Activated CD8-positive, alpha-beta T cell treated with anti-CD3 and anti-CD28 coated beads, Interleukin-2, amount 10 ng/mL, durations not matched to agents 7 days and 5 days (primary cell): ENCODE results near the gene FAR2. TPM values are rescaled to one million over a fixed set of nuclear protein-coding genes. Genes with fewer than 3 reads are reported as not detected.
"Not testable (repeated sequence)": the region's sequence is repeated elsewhere in the genome, so short reads cannot be mapped to it uniquely, and the experiment has no call there.

Experiments used
- ATAC-seq: fragments of 150-1000 bp; cut with Tn5 transposase; one replicate; pipeline ENCODE4 v1.10.0; 2021; ENCODE audit warnings: moderate library complexity
- CTCF ChIA-PET: fragments of 350-600 bp; sonication (Branson Sonifier 250); formaldehyde crosslinking; loops from one replicate; lab custom pipeline; 2021; ENCODE audit warnings: antibody characterized with exemption; lab: Charles Lee
- POLR2A ChIA-PET: fragments of 350-600 bp; sonication (Branson Sonifier 250); formaldehyde crosslinking; loops from one replicate; lab custom pipeline; 2021; ENCODE audit warnings: antibody characterized with exemption; lab: Charles Lee
- DNase-seq: peaks from one replicate; pipeline ENCODE4 v3.0.0-alpha.2; 2020
- H3K27ac Mint-ChIP-seq: one replicate; pipeline ENCODE4 v1.8.0; 2021; ENCODE audit warnings: mild to moderate bottlenecking, mixed read lengths
- H3K27me3 Mint-ChIP-seq: one replicate; pipeline ENCODE4 v1.8.0; 2021; ENCODE audit warnings: low read depth, mixed read lengths
- H3K36me3 Mint-ChIP-seq: one replicate; pipeline ENCODE4 v1.8.0; 2021; ENCODE audit warnings: low read depth, mixed read lengths
- H3K4me1 Mint-ChIP-seq: one replicate; pipeline ENCODE4 v1.8.0; 2021; ENCODE audit warnings: low read depth, mixed read lengths
- H3K4me3 Mint-ChIP-seq: one replicate; pipeline ENCODE4 v1.8.0; 2021; ENCODE audit warnings: mild to moderate bottlenecking, mixed read lengths
- H3K9me3 Mint-ChIP-seq: one replicate; pipeline ENCODE4 v1.8.0; 2022; ENCODE audit warnings: mixed read lengths; ENCODE audit not compliant: insufficient read depth
- total RNA-seq, 2 experiments: library from RNA; stranded (reverse); gene quantifications; one replicate each; pipeline ENCODE4 v1.2.3, GENCODE V29; 2021

The FAR2 gene
- total RNA-seq, 2 experiments from 2014 or later, result 16.7 to 20.8 TPM

GRCh38 chr12:29273178-29273843 is 124.2 kb downstream of the FAR2 start:
- DNase-seq (no peak), ATAC-seq (no peak)
- H3K36me3 Mint-ChIP-seq, result no peaks in the 10 kb centered on the region

DNA sequence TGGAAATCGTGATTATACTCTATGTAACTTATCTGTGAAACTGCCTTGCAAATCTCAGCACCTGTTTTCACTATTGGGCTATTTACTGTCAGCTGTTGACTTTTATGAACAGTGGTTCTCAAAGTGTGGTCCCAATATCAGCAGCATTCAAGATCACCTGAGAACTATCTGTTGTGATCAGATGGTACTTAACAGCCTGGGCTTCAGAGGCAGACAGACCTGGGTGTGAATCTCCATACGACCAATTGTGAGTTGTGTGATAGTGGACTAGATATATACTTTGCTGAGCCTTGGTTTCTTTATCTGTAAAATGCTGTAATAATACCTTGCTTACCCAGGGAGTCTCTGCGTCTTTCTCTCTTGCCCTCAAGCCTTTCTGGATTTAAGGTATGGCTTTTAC is 126.8 kb downstream of the FAR2 start:
- no peak overlapping the region for H3K27ac Mint-ChIP-seq
- no peak overlapping the region for H3K4me3 Mint-ChIP-seq
- ATAC-seq (no peak), DNase-seq (no peak)
- ChIA-PET POLR2A (no interaction called here), CTCF (no interaction called here)
- H3K4me1 Mint-ChIP-seq, result no peaks in the 10 kb centered on the region
- H3K36me3 Mint-ChIP-seq, result no peaks in the 10 kb centered on the region
- no peaks in the 10 kb centered on the region for H3K9me3 Mint-ChIP-seq
- no peaks in the 10 kb centered on the region for H3K27me3 Mint-ChIP-seq

More at GRCh38 chr12:29273178-29273843, 124.2 kb downstream of the FAR2 start:
- H3K9me3 Mint-ChIP-seq, result no peaks in the 10 kb centered on the region
- H3K4me3 Mint-ChIP-seq, result no peak overlapping the region
- H3K27ac Mint-ChIP-seq, result no peak overlapping the region
- CTCF ChIA-PET, result no interaction called here
- POLR2A ChIA-PET, result no interaction called here
- H3K27me3 Mint-ChIP-seq, result no peaks in the 10 kb centered on the region
- no peaks in the 10 kb centered on the region for H3K4me1 Mint-ChIP-seq

- DNase-seq (no peak), ATAC-seq (no peak)
- Mint-ChIP-seq H3K4me1 (no peaks in the 10 kb centered on the region), H3K9me3 (no peaks in the 10 kb centered on the region), H3K4me3 (no peak overlapping the region), H3K36me3 (peaks cover under 1% of the 10 kb centered on the region), H3K27ac (no peak overlapping the region), H3K27me3 (no peaks in the 10 kb centered on the region)
- ChIA-PET CTCF (no interaction called here), POLR2A (no interaction called here)
Observed at GRCh38 chr12:29277231-29277630, 128.2 kb downstream of the FAR2 start.

DNA sequence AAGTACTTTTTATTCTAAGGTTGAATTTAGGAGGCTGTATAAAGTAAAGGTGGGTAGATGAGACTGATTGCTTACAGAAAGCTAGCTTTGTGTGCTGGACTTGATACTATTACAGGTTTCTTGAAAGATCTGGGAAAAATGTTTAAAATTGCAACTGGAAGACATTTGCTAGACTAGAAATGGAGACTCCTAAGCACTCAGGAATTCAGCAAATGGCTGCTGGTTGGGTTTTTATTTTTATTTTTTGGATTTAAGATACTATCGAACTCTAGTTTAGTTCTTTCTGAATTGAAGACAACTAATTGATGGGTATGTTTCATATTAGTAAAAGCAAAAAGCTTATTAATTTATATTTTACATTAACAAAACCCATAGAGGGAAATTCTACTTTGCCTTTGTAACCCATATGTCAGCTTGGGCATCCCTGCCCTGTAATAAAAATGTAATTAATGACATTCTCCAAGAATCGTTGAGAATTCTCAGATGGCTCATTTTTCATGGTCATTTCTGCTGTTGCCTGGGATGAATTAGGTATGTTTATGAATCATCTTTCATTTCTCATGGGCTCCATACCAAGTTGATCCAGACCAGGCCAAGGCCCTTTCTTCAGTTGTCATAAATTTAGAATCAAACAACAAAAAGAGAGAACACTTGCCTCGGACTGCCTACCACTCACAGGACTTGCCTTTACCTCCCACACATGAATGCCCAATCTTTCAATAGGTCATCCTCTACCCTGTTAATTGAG is 129.8 kb downstream of the FAR2 start:
- no peak overlapping the region for H3K4me3 Mint-ChIP-seq
- H3K27me3 Mint-ChIP-seq, result no peaks in the 10 kb centered on the region
- no peak for ATAC-seq
- CTCF ChIA-PET, result no interaction called here
- no peaks in the 10 kb centered on the region for H3K9me3 Mint-ChIP-seq
- H3K36me3 Mint-ChIP-seq, result peaks cover 2% of the 10 kb centered on the region
- POLR2A ChIA-PET, result no interaction called here
- H3K4me1 Mint-ChIP-seq, result no peaks in the 10 kb centered on the region
- DNase-seq, result no peak
- no peak overlapping the region for H3K27ac Mint-ChIP-seq

GRCh38 chr12:29281371-29282005 is 132.4 kb downstream of the FAR2 start:
- Mint-ChIP-seq H3K4me3 (no peak overlapping the region), H3K36me3 (peaks cover 2% of the 10 kb centered on the region), H3K27me3 (no peaks in the 10 kb centered on the region), H3K9me3 (no peaks in the 10 kb centered on the region), H3K27ac (no peak overlapping the region), H3K4me1 (no peaks in the 10 kb centered on the region)
- ATAC-seq, result no peak
- CTCF ChIA-PET, result no interaction called here
- POLR2A ChIA-PET, result no interaction called here
- DNase-seq, result no peak

DNA sequence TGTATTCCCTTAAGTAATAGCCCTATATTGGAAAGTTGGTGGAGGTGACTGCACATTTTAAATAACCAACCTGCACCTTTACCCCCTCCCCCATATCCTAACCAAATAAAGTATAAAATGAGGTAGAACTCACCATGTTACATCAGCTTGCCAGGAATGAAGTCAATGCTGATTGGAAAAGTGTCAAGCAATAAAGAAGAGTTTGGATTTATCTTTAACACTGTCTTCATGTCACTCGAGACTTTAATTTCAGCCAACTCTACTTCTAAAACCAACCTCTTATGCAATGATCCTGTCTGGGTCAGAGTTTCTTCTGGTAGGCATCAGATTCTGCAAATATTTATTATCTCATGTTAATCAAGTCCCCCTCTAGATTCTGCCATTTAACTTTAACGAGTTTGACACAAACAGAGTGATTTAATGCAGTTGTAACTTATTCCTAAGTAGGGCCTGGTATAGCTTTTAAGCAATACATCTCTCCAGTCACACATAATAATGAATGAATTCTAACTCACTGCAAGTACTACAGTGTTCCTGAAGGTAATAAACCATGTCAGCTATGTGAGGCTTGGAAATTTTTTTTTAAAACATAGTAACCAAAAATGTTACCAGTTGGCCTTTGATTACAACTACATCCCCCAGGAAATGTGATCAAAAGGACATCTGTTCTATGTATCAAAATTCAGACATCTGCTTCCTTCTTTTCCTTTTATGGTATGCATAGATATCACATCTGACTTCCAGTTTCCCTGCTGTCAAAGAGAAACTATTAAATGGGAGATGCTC is 133.1 kb downstream of the FAR2 start:
- H3K27me3 Mint-ChIP-seq, result no peaks in the 10 kb centered on the region
- H3K9me3 Mint-ChIP-seq, result no peaks in the 10 kb centered on the region
- ChIA-PET POLR2A (no interaction called here), CTCF (no interaction called here)
- DNase-seq, result no peak
- no peak for ATAC-seq
- H3K36me3 Mint-ChIP-seq, result peaks cover 2% of the 10 kb centered on the region
- no peak overlapping the region for H3K27ac Mint-ChIP-seq
- H3K4me1 Mint-ChIP-seq, result no peaks in the 10 kb centered on the region
- H3K4me3 Mint-ChIP-seq, result no peak overlapping the region

DNA sequence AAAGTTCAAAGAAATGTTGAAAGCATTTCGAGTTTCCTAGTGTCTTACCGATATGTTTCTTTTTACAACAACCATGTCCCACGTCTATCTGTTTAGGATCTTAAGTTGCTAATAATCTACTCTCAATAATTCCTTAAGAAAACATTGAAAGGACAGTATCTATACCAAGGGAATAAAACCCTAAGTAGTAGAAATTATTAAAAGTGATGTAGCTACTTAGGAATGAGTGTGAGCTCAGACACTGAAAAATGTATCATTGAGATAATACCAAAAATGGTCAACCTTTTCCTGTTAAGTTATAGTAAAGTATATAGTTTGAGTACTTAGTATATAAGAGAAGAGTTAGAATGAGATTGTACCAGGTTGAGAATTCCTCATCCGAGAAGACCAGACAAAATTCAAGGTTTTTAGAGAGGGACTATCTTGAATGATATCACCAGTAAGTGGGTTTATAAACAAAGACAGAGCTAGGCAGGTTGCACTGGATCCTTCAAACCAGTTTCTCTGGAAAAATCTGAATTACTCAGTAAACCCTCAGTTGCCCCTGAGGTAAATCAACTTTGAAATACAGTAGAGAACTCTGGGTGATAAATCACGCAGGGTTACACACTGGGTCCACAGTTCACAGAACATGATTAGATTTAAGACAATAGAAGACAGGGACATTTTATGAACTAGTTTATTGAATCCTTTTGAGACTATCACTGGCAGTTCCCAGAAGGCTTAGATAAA is 135.1 kb downstream of the FAR2 start:
- Mint-ChIP-seq H3K27ac (no peak overlapping the region), H3K4me1 (no peaks in the 10 kb centered on the region), H3K27me3 (no peaks in the 10 kb centered on the region), H3K9me3 (no peaks in the 10 kb centered on the region), H3K36me3 (peaks cover 2% of the 10 kb centered on the region), H3K4me3 (no peak overlapping the region)
- ChIA-PET CTCF (interaction anchor here (1.0 kb wide), 1 partner anchor 34 kb away, joined by 3 read pairs; no protein-coding TSS in a partner anchor), POLR2A (no interaction called here)
- ATAC-seq (no peak), DNase-seq (no peak)

GRCh38 chr12:29286081-29286790 is 137.2 kb downstream of the FAR2 start:
- H3K4me3 Mint-ChIP-seq, result no peak overlapping the region
- ChIA-PET POLR2A (no interaction called here), CTCF (no interaction called here)
- no peaks in the 10 kb centered on the region for H3K27me3 Mint-ChIP-seq
- no peaks in the 10 kb centered on the region for H3K9me3 Mint-ChIP-seq
- H3K36me3 Mint-ChIP-seq, result peaks cover 2% of the 10 kb centered on the region
- DNase-seq, result no peak
- ATAC-seq, result no peak
- H3K27ac Mint-ChIP-seq, result no peak overlapping the region
- H3K4me1 Mint-ChIP-seq, result no peaks in the 10 kb centered on the region

DNA sequence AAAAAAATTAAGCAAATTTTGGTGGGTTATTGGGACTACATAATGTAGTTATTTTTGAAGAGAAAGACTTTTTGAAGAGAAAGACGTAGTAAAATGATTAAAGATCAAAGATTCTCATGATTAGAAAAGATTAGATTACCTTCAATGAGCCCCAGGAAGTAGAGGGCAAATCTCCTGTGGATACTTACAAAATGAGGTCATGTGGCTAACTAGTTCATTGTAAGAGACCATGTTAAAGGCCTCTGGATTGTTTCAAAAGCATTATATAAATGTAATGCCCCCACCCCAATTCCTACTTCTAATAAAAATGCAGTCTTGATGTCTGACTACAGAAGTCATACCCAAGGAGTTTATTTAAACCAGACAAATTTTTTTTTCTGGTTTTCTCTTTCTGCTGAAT is 138.5 kb downstream of the FAR2 start:
- DNase-seq (no peak), ATAC-seq (no peak)
- no peaks in the 10 kb centered on the region for H3K9me3 Mint-ChIP-seq
- CTCF ChIA-PET, result interaction anchor here (1.0 kb wide), 1 partner anchor 21 kb away, joined by 3 read pairs; no protein-coding TSS in a partner anchor
- no peak overlapping the region for H3K4me3 Mint-ChIP-seq
- POLR2A ChIA-PET, result no interaction called here
- no peaks in the 10 kb centered on the region for H3K36me3 Mint-ChIP-seq
- no peaks in the 10 kb centered on the region for H3K27me3 Mint-ChIP-seq
- no peak overlapping the region for H3K27ac Mint-ChIP-seq
- H3K4me1 Mint-ChIP-seq, result no peaks in the 10 kb centered on the region

- Mint-ChIP-seq H3K4me3 (no peak overlapping the region), H3K9me3 (no peaks in the 10 kb centered on the region)
Observed at GRCh38 chr12:29288031-29288430, 139.0 kb downstream of the FAR2 start.

GRCh38 chr12:29290475-29290874 is 141.4 kb downstream of the FAR2 start:
- H3K9me3 Mint-ChIP-seq, H3K4me1 Mint-ChIP-seq, ATAC-seq, H3K36me3 Mint-ChIP-seq, H3K4me3 Mint-ChIP-seq, DNase-seq, H3K27ac Mint-ChIP-seq, POLR2A ChIA-PET, H3K27me3 Mint-ChIP-seq, CTCF ChIA-PET: not testable (repeated sequence)

More at GRCh38 chr12:29288031-29288430, 139.0 kb downstream of the FAR2 start:
- Mint-ChIP-seq H3K27ac (no peak overlapping the region), H3K27me3 (no peaks in the 10 kb centered on the region), H3K4me1 (no peaks in the 10 kb centered on the region), H3K36me3 (no peaks in the 10 kb centered on the region)
- DNase-seq (no peak), ATAC-seq (no peak)
- ChIA-PET CTCF (interaction anchor here (1.0 kb wide), 1 partner anchor 21 kb away, joined by 3 read pairs; no protein-coding TSS in a partner anchor), POLR2A (no interaction called here)
